Prostate gland (tissue), 2 donors: ENCODE results near the gene FRMPD2. TPM values are rescaled to one million over a fixed set of nuclear protein-coding genes. Genes with fewer than 3 reads are reported as not detected.
"Not testable (repeated sequence)": the region's sequence is repeated elsewhere in the genome, so short reads cannot be mapped to it uniquely, and the experiment has no call there.

ENCODE experiments used
- DNase-seq: peaks from one replicate; pipeline ENCODE4 v3.0.0-alpha.2; 2019; ENCODE audit warnings: low spot score
- H3K27ac ChIP-seq, 2 donors: fragments of 200-600 bp; sonication (generic); 2 replicates each; pipeline ENCODE4 v1.5.1; 2017 to 2019
- H3K27me3 ChIP-seq: fragments of 200-600 bp; sonication (generic); replicated peaks from 2 replicates; pipeline ENCODE4 v1.5.1; 2019; ENCODE audit not compliant: insufficient read depth
- H3K36me3 ChIP-seq, 2 donors: fragments of 200-600 bp; sonication (generic); 1 replicate in 1 of 2; 2 replicates in 1 of 2; pipeline versions ENCODE4 v1.5.1 to v1.8.1; 2017 to 2019
- H3K4me1 ChIP-seq: fragments of 200-600 bp; sonication (generic); replicated peaks from 2 replicates; pipeline ENCODE4 v1.5.1; 2019
- H3K4me3 ChIP-seq, 2 donors: fragments of 200-600 bp; sonication (generic); 2 replicates each; pipeline ENCODE4 v1.5.1; 2017 to 2019
- H3K9me3 ChIP-seq: fragments of 200-600 bp; sonication (generic); 2 replicates; pipeline ENCODE4 v1.5.1; 2017
- CTCF ChIP-seq, 4 experiments: fragments of 200-600 bp in 2 of 4; fragments of 450-650 bp in 2 of 4; sonication (generic) in 2 of 4; IDR thresholded peaks; 1 replicate in 3 of 4; 2 replicates in 1 of 4; pipeline ENCODE4 v1.5.1; 2016 to 2019; ENCODE audit warnings: antibody characterized with exemption in 4 of 4, mild to moderate bottlenecking in 2 of 4, moderate library complexity in 2 of 4
- POLR2A ChIP-seq: fragments of 450-650 bp; IDR thresholded peaks from one replicate; pipeline ENCODE4 v1.6.1; 2016; ENCODE audit warnings: antibody characterized with exemption, mild to moderate bottlenecking
- POLR2AphosphoS5 ChIP-seq: sonication (generic); formaldehyde crosslinking; IDR thresholded peaks from one replicate; pipeline ENCODE4 v1.6.1; 2017; ENCODE audit warnings: antibody characterized with exemption
- WGBS: methylation state at CpG from one replicate; pipeline ENCODE4 v1.1.5; 2018; 5-methylcytosine and 5-hydroxymethylcytosine counted together
- intact Hi-C: fragments of 100-400 bp; cut with DNase I; formaldehyde crosslinking; loops from one replicate; pipeline ENCODE4 v1.14.2; 2022
- total RNA-seq, 2 donors: library from RNA; depleted of rRNA; stranded (reverse); fragments of >200 nt; gene quantifications; one replicate each; pipeline ENCODE4 v1.1.0, GENCODE V29; 2016

Gene FRMPD2
- total RNA-seq, 2 donors from 2014 or later, result 0.97 to 3.4 TPM

DNA sequence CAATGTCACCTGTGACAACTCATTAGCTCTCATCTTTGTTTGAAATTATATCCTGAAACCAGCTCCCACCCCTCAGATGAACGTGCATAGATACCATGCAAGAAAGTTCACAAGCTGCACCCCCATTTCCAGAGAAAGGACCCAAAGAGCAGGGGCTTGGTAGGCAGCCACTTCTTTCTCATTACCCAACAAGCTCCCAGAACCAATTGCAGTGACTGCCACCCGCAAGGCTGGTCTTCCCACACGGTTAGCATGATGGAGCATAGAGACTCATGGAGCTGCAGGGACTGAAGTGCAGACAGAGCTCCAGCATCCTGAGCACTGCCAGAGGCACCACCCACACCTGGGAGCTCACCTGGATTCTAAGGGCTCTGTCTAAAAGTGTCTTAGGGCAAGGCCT lies 28.5 kb downstream of the FRMPD2 start:
- Histone ChIP-seq H3K9me3 (no peaks in the 10 kb centered on the region), H3K4me3 (no peak overlapping the region), H3K27ac (no peak overlapping the region), H3K4me1 (peaks cover under 1% of the 10 kb centered on the region), H3K36me3 (no peaks in the 10 kb centered on the region), H3K27me3 (no peaks in the 10 kb centered on the region)
- intact Hi-C loops, result no loop called here
- 91% methylated on average over 3 of the region's 3 CpGs for WGBS
- no peak for DNase-seq
- TF ChIP-seq POLR2A (no peak), CTCF (IDR thresholded peaks at IDR 0.05) (no peak), POLR2AphosphoS5 (no peak)

DNA sequence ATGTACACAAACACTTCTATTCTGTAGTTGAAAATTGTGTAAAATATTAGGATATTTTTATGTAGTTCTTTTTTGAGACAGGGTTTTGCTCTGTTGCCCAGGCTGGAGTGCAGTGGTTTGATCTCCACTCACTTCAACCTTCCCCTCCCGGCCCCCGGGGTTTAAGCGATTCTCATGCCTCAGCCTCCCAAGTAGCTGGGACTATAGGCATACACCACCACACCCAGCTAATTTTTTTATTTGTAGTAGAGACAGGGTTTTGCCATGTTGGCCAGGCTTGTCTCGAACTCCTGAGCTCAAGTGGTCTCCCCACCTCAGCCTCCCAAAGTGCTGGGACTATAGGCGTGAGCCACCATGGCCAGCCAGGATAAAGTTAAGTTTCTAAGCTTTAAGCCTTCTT lies 30.6 kb downstream of the FRMPD2 start:
- H3K27ac ChIP-seq, DNase-seq, H3K36me3 ChIP-seq, H3K4me3 ChIP-seq, H3K27me3 ChIP-seq, H3K4me1 ChIP-seq, intact Hi-C loops, H3K9me3 ChIP-seq: not testable (repeated sequence)
- 95% methylated on average over 5 of the region's 5 CpGs for WGBS

DNA sequence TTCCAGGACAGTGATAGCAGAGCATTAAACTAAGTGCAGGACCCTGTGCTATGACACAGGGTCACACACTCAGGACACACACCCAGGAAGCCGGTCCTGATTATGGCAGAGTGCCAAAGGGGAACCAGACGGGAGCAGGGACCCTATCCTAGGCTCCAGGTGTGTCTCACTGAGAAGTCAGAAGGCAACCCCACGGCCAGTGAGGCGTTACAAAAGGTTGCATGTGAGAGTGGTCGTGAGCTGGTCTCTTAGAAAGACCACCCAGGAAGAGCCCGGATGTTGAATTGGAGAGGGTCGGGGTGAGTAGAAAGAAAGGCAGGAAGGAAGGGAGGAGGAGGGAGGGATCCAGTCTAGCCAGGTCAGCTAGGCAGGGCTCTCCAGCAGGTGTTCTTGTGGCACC lies 31.0 kb downstream of the FRMPD2 start:
- WGBS, result 44% methylated on average over 7 of the region's 7 CpGs

DNA sequence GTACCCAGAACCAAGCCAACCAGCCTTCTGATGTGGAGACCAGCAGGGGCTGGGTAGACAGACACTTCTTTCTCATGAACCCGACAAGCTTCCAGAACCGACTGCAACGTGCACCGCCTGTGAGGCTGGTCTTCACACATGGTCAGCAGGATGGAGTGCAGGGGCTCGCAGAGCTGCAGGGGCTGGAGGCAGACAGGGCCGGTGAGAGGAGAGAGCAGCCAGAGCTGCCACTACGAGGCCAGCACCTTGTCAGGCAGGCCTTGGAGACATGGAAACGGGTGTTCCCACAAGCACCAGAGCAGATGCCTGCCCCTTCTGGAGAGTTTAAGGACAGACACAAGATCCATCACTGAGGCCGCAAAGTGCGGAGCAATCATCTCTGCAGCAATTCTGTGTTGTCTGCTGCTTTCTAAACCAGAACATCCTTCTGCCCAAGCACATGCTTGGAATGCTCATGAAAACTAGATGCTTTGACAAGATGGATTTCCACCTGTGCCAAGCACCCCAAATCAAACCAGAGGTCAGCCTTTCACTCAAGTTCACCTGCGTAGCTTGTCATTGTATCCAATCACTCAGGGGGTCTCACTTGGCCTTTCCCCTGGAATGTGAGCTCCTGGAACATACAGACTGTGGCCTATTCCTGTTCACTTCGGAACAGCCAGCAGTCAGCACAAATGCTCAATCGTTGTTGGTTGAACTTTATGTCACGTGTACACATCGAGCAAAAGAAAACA lies 32.2 kb downstream of the FRMPD2 start:
- Histone ChIP-seq H3K27ac (no peak overlapping the region), H3K4me1 (no peaks in the 10 kb centered on the region), H3K36me3 (no peaks in the 10 kb centered on the region), H3K4me3 (no peak overlapping the region), H3K27me3 (no peaks in the 10 kb centered on the region), H3K9me3 (no peaks in the 10 kb centered on the region)
- TF ChIP-seq POLR2A (no peak), CTCF (IDR thresholded peaks at IDR 0.05) (no peak), POLR2AphosphoS5 (no peak)
- 90% methylated on average over 15 of the region's 15 CpGs for WGBS
- intact Hi-C loops, result no loop called here
- no peak for DNase-seq

More for the DNA sequence above, 31.0 kb downstream of the FRMPD2 start:
- no peak for DNase-seq
- Histone ChIP-seq H3K4me1 (no peaks in the 10 kb centered on the region), H3K4me3 (no peak overlapping the region), H3K36me3 (no peaks in the 10 kb centered on the region), H3K27me3 (no peaks in the 10 kb centered on the region), H3K9me3 (no peaks in the 10 kb centered on the region), H3K27ac (no peak overlapping the region)
- TF ChIP-seq POLR2AphosphoS5 (no peak), POLR2A (no peak), CTCF (IDR thresholded peaks at IDR 0.05) (no peak)
- intact Hi-C loops, result no loop called here

DNA sequence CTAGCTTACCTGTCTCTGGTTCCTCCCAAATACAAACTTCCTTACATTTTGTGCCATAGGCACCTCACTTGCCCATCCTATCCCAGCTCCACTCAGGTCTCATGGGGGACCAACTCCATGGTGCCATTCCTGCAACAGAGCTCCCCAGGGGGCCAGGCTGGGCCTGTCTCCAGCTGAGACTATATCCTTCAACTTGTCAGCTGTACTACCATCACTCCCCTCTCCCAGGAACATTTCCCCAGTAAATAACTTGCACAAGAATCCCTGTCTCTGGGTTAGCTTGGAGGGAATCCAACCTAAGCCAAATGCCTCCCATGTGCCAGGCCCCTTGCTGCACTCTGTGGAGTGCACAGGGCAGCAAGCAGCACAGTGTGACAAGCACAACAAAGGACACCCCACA lies 33.2 kb downstream of the FRMPD2 start:
- Histone ChIP-seq H3K9me3 (no peaks in the 10 kb centered on the region), H3K36me3 (no peaks in the 10 kb centered on the region), H3K4me3 (no peak overlapping the region), H3K4me1 (no peaks in the 10 kb centered on the region), H3K27ac (no peak overlapping the region), H3K27me3 (no peaks in the 10 kb centered on the region)
- TF ChIP-seq CTCF (IDR thresholded peaks at IDR 0.05) (no peak), POLR2A (no peak), POLR2AphosphoS5 (no peak)
- DNase-seq, result no peak
- intact Hi-C loops, result no loop called here
